Measurements from ENCODE around the gene PIK3R6. TPM values are rescaled to one million over a fixed set of nuclear protein-coding genes. Genes with fewer than 3 reads are reported as not detected.

The PIK3R6 gene
- polyA plus RNA-seq, 1 experiment = not detected

DNA sequence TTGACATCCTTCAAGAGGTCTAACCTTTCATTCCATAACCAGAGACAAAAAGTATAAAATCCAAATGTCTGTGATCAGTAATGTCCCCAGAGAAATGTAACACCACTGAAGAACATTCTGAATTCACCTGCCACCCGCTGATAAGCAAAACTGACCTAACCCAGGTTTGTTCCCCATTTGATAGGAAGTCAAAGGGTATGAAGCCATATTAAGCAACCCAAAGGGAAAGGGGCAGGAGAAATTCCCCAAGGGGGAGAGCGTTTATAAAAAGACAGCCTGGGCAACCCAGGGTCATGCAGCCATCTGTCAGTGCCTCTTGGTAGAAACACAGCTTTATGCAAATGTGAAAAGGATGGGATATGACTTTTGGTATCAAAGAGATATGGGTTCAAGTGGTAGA is 30.7 kb upstream of the PIK3R6 start:
- H3K27ac ChIP-seq (ENCODE audit: low read depth, low read length) = no peak overlapping the region
- DNase-seq (ENCODE audit: low read depth, low spot score) = no peak
- no peaks in the 10 kb centered on the region; the same call in 1 of the 2 replicates for H3K9me3 ChIP-seq (ENCODE audit: control insufficient read depth, insufficient read depth, low read length)
- TF ChIP-seq, protein P1, sequence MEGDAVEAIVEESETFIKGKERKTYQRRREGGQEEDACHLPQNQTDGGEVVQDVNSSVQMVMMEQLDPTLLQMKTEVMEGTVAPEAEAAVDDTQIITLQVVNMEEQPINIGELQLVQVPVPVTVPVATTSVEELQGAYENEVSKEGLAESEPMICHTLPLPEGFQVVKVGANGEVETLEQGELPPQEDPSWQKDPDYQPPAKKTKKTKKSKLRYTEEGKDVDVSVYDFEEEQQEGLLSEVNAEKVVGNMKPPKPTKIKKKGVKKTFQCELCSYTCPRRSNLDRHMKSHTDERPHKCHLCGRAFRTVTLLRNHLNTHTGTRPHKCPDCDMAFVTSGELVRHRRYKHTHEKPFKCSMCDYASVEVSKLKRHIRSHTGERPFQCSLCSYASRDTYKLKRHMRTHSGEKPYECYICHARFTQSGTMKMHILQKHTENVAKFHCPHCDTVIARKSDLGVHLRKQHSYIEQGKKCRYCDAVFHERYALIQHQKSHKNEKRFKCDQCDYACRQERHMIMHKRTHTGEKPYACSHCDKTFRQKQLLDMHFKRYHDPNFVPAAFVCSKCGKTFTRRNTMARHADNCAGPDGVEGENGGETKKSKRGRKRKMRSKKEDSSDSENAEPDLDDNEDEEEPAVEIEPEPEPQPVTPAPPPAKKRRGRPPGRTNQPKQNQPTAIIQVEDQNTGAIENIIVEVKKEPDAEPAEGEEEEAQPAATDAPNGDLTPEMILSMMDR (IDR thresholded peaks at IDR 0.05; ENCODE audit: low read depth, low read length) = no peak
- no peaks in the 10 kb centered on the region for H3K27me3 ChIP-seq (ENCODE audit: control insufficient read depth, insufficient read depth, low read length)
- POLR2A ChIA-PET = no interaction called here
- CTCF ChIA-PET = interaction anchor here (0.6 kb wide), 1 partner anchor 34 kb away, joined by 3 read pairs; no protein-coding TSS in a partner anchor
- no peak overlapping the region for H3K4me3 ChIP-seq (ENCODE audit: low read depth, low read length)

DNA sequence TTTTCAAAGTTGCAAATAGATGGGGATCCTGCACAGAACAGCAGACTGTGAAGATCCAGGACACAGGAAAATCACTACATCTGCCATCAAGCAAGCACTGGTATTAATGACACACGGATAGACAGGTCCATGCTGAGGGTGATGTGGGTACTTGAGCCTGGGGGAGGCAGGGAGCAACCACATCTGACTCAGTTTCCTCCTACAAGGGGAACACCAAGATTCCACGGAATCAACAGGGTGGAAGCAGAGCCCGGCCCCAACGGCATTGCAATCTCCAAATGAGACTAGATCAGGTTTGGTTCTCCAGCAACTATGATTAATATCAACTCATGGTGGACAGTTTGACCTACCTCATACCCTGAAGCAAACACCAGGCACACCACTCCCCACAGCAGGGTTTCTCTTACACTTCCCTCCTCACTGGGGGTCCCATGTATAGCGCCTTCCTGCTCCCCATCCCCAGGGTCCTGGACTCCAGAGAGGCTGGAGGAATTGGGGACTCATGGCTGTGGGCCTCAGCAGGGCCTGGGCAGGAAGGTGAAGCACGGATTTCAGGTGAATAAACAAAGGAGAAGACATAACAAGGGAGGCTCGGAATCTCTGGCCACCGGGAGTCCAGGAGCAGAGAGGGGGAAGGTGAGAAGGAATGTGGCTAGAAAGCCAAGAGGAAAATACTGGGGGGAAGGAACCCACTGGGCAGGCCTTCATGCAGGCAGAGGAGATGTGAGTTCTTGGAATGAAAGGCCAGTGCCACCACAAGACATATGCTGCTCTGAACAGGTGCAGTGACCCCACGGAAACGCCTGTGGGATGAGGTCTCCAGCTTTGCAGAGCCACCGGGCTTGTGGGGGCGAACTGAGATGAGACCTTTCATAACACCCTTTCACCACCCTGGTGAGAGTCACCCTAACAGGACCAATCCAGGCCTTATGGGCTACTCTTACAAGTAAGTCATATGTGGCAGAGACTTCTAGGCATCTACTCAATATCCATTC is 29.5 kb upstream of the PIK3R6 start:
- ChIA-PET POLR2A (no interaction called here), CTCF (no interaction called here)
- TF ChIP-seq, protein P1 (IDR thresholded peaks at IDR 0.05; ENCODE audit: low read depth, low read length) = no peak
- H3K4me3 ChIP-seq (ENCODE audit: low read depth, low read length) = no peak overlapping the region
- no peaks in the 10 kb centered on the region for H3K27me3 ChIP-seq (ENCODE audit: control insufficient read depth, insufficient read depth, low read length)
- H3K9me3 ChIP-seq (ENCODE audit: control insufficient read depth, insufficient read depth, low read length) = no peaks in the 10 kb centered on the region; the same call in 1 of the 2 replicates
- no peak overlapping the region for H3K27ac ChIP-seq (ENCODE audit: low read depth, low read length)
- no peak for DNase-seq (ENCODE audit: low read depth, low spot score)

DNA sequence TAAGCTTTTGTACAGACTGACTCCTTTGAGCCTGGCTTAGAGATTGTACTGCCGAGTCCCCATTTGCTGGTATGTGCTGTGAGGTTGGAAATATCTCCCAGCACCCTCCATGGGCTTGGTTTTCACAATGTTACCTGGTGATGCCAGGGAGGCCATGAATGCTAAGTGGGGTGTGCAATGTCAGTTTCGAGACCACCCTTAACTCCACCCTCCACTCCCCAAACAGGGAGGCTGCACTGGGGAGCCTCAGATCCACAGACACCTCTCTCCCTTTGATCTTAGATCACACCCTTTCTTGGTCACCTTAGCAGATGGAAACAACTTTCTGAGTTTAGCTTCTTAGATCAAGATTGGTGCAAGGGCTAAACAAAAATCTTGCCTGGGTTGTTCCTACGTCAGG is 28.6 kb upstream of the PIK3R6 start:
- DNase-seq (ENCODE audit: low read depth, low spot score) = no peak
- H3K27ac ChIP-seq (ENCODE audit: low read depth, low read length) = no peak overlapping the region
- CTCF ChIA-PET = interaction anchor here (0.6 to 1.4 kb wide), 5 partner anchors 16 to 954 kb away, joined by 3 to 7 read pairs (median 3); partner anchors contain the start of gene MYH10

DNA sequence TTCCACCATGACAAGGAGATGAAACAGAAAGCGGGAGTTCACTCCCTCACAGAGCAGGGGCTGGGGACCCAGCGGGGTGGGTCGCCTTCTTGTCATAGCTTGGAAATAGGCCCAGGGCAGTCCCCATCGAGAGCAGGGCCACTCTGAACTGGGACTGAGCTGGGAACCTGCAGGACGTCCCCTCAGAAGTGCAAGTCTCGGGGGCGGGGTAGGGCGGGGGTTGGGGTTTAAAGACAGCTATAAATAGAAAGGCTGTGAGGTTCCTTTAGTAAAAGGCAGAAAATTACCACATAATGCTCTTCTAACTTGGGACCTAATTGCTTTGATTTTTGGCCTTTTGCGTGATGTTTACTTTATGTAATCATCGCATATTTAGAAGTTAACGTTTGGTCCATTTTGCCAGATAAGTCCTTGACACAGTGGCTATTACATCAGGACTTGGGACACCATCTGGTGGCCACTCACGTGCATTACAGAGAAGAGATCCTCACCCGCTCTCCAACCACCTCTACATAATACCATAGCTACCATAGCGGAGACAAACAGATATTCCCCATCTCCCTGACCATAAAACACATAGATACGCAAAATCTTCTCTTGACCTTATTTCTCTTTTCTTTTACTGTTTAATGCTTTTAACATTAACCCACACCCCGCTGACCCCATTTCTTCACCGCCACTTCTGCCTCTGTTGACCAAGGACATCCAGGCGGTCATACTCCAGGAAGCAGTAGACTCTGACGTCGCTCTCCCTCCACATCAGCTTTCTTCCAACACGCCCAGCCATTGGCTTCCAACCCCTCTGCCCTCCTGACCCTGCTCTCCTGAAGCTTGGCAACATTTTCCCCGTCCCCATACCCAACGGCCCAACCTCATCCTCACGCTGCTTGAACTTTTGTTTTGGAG is 27.5 kb upstream of the PIK3R6 start:
- no peak overlapping the region; the same call in 1 of the 2 replicates for H3K4me3 ChIP-seq (ENCODE audit: low read depth, low read length)
- POLR2A ChIA-PET = no interaction called here
- CTCF ChIA-PET = interaction anchor here (0.6 to 1.7 kb wide), 14 partner anchors 15 to 955 kb away, joined by 3 to 7 read pairs (median 3); partner anchors contain the start of gene MYH10
- H3K27me3 ChIP-seq (ENCODE audit: control insufficient read depth, insufficient read depth, low read length) = no peaks in the 10 kb centered on the region
- no peaks in the 10 kb centered on the region; the same call in 1 of the 2 replicates for H3K9me3 ChIP-seq (ENCODE audit: control insufficient read depth, insufficient read depth, low read length)
- peak; percentile 8 for DNase-seq (ENCODE audit: low read depth, low spot score)
- no peak overlapping the region for H3K27ac ChIP-seq (ENCODE audit: low read depth, low read length)
- TF ChIP-seq, protein P1 (IDR thresholded peaks at IDR 0.05; ENCODE audit: low read depth, low read length) = peak; percentile 86

More for the DNA sequence above, 28.6 kb upstream of the PIK3R6 start:
- TF ChIP-seq, protein P1 (IDR thresholded peaks at IDR 0.05; ENCODE audit: low read depth, low read length) = no peak
- no peaks in the 10 kb centered on the region for H3K27me3 ChIP-seq (ENCODE audit: control insufficient read depth, insufficient read depth, low read length)
- no peak overlapping the region for H3K4me3 ChIP-seq (ENCODE audit: low read depth, low read length)
- POLR2A ChIA-PET = no interaction called here
- H3K9me3 ChIP-seq (ENCODE audit: control insufficient read depth, insufficient read depth, low read length) = no peaks in the 10 kb centered on the region; the same call in 1 of the 2 replicates

All from AG04450 (cell line).